ENCODE results near the gene CUX1. TPM values are rescaled to one million over a fixed set of nuclear protein-coding genes. Genes with fewer than 3 reads are reported as not detected.

CUX1 gene
- total RNA-seq, 2 experiments from 2014 or later, result 20.2 to 20.4 TPM

DNA sequence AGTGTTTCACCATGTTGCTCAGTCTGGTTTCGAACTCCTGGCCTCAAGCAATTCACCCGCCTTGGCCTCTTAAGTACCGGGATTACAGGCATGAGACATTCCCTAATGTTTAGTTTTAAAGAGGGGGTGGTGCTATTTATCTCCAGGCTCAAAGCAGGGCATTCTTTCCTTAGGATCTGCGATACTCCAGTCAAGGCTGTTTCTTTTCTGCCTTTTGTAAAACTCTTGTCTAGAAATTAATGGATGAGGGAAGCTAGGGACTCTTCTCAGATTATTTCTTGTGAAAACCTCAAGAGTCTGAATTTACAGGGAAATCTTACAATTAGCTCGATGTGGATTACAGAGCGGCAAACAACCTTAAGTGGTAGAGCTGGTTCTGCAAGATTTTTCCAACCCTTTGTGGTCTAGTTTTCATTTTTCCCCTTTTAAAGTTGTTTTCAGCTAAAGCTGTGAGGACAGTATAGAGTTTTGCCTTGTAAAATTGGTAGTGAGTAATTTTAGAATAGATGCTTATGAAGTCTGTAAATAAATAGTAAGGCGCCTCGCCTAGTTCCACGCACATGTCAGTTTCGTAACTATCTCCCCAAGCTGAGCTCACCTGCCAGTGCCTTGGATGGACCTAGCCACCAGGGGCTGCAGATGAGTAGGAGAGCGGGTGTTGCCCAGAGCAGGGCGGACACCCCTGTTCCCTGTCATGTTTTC lies 53.1 kb downstream of the CUX1 start:
- ChIA-PET CTCF (interaction anchor here (1.2 to 1.3 kb wide), 2 partner anchors 13 to 47 kb away, joined by 3 to 5 read pairs; no protein-coding TSS in a partner anchor), POLR2A (interaction anchor here (0.7 kb wide), 1 partner anchor 10 kb away, joined by 3 read pairs; no protein-coding TSS in a partner anchor)
- intact Hi-C loops (cut with micrococcal nuclease), result no loop called here
- DNase-seq, result no peak
- Mint-ChIP-seq H3K27ac (no peak overlapping the region), H3K27me3 (no peaks in the 10 kb centered on the region), H3K4me1 (ENCODE audit: low read depth) (peaks cover 34% of the 10 kb centered on the region), H3K9me3 (no peaks in the 10 kb centered on the region), H3K4me3 (no peak overlapping the region), H3K36me3 (ENCODE audit: low read depth) (no peaks in the 10 kb centered on the region)
- TF ChIP-seq, protein P1, sequence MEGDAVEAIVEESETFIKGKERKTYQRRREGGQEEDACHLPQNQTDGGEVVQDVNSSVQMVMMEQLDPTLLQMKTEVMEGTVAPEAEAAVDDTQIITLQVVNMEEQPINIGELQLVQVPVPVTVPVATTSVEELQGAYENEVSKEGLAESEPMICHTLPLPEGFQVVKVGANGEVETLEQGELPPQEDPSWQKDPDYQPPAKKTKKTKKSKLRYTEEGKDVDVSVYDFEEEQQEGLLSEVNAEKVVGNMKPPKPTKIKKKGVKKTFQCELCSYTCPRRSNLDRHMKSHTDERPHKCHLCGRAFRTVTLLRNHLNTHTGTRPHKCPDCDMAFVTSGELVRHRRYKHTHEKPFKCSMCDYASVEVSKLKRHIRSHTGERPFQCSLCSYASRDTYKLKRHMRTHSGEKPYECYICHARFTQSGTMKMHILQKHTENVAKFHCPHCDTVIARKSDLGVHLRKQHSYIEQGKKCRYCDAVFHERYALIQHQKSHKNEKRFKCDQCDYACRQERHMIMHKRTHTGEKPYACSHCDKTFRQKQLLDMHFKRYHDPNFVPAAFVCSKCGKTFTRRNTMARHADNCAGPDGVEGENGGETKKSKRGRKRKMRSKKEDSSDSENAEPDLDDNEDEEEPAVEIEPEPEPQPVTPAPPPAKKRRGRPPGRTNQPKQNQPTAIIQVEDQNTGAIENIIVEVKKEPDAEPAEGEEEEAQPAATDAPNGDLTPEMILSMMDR (IDR thresholded peaks at IDR 0.05), result no peak
- no peak for ATAC-seq

DNA sequence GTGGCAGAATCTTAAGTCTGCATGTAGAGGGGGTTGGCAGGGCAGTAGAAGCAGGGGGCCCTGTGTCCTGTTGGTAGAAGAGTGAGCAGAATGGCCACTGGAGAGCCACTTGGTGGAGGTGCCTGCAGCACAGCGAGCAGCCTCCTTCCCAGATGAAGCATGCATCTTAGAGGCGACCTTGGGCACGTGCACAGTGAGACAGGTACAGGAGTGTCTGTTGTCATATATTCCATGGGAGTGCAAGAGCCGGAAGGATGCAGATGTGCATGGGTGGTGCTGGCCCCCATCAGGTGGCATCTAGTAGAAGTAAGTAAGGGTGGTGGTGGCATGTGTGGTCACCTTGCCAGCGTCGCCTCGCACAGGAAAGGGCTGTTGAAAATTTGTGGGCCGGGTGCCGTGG lies 53.9 kb downstream of the CUX1 start:
- Mint-ChIP-seq H3K27ac (no peak overlapping the region), H3K4me1 (ENCODE audit: low read depth) (peaks cover 33% of the 10 kb centered on the region), H3K27me3 (no peaks in the 10 kb centered on the region), H3K4me3 (no peak overlapping the region), H3K36me3 (ENCODE audit: low read depth) (no peaks in the 10 kb centered on the region), H3K9me3 (no peaks in the 10 kb centered on the region)
- POLR2A ChIA-PET, result no interaction called here
- intact Hi-C loops (cut with micrococcal nuclease), result no loop called here
- no peak for ATAC-seq
- CTCF ChIA-PET, result no interaction called here
- DNase-seq, result no peak
- TF ChIP-seq, protein P1 (IDR thresholded peaks at IDR 0.05), result no peak

- ChIA-PET CTCF (no interaction called here), POLR2A (no interaction called here)
- Mint-ChIP-seq H3K27ac (no peak overlapping the region), H3K9me3 (no peaks in the 10 kb centered on the region), H3K4me3 (no peak overlapping the region), H3K4me1 (ENCODE audit: low read depth) (peaks cover 15% of the 10 kb centered on the region), H3K36me3 (ENCODE audit: low read depth) (no peaks in the 10 kb centered on the region), H3K27me3 (no peaks in the 10 kb centered on the region)
- TF ChIP-seq, protein P1 (IDR thresholded peaks at IDR 0.05), result no peak
- DNase-seq (no peak), ATAC-seq (no peak)
- intact Hi-C loops (cut with micrococcal nuclease), result no loop called here
Observed at GRCh38 chr7:101874028-101874427, 56.6 kb downstream of the CUX1 start.

- H3K36me3 Mint-ChIP-seq (ENCODE audit: low read depth), result no peaks in the 10 kb centered on the region
- ChIA-PET CTCF (no interaction called here), POLR2A (no interaction called here)
- DNase-seq (no peak), ATAC-seq (no peak)
- H3K27ac Mint-ChIP-seq, result no peak overlapping the region
- no peaks in the 10 kb centered on the region for H3K9me3 Mint-ChIP-seq
- intact Hi-C loops (cut with micrococcal nuclease), result no loop called here
- TF ChIP-seq, protein P1 (IDR thresholded peaks at IDR 0.05), result no peak
- H3K27me3 Mint-ChIP-seq, result no peaks in the 10 kb centered on the region
- peaks cover 9% of the 10 kb centered on the region for H3K4me1 Mint-ChIP-seq (ENCODE audit: low read depth)
- no peak overlapping the region for H3K4me3 Mint-ChIP-seq
Observed at GRCh38 chr7:101875283-101875846, 57.9 kb downstream of the CUX1 start.

DNA sequence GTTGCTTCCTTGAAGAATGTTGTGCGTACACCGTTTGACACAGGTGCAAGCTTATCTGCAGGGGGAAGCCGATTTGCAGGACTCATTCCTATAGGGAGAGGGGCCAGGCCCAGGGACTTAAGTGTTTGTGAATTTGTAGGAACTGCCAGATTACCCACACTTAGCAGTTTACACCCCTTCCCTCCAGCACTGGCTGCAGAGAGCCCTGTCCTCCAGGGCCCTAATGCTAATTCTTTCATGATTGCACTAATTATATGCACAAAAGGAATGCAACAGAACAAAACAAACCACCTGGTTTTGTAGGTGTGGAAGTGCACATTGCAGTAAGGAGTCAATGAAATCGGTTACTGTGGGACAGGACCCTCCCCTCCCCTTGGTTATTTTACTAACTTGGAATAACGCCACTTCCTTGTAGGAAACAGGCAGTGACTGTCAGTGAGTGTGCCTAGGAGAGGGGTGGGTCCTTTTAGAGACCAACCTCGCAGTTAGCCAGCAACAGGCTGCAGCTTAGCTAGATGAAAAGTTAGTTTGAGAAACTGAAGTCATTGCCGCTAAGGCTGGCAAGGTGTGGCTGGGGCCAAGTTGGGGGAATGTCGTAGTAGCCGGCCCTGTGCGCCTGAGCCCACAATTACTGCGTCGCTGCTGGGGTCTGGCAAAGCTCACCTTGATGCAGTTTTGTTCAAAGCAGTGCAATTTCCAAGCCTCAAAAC lies 60.6 kb downstream of the CUX1 start:
- POLR2A ChIA-PET, result no interaction called here
- no peak overlapping the region for H3K27ac Mint-ChIP-seq
- TF ChIP-seq, protein P1 (IDR thresholded peaks at IDR 0.05), result no peak

More for the DNA sequence above, 60.6 kb downstream of the CUX1 start:
- H3K4me1 Mint-ChIP-seq (ENCODE audit: low read depth), result peaks cover 15% of the 10 kb centered on the region
- no peaks in the 10 kb centered on the region for H3K9me3 Mint-ChIP-seq
- intact Hi-C loops (cut with micrococcal nuclease), result no loop called here
- CTCF ChIA-PET, result no interaction called here
- H3K36me3 Mint-ChIP-seq (ENCODE audit: low read depth), result no peaks in the 10 kb centered on the region
- no peak overlapping the region for H3K4me3 Mint-ChIP-seq
- ATAC-seq (no peak), DNase-seq (no peak)
- no peaks in the 10 kb centered on the region for H3K27me3 Mint-ChIP-seq

Measured in activated CD8-positive, alpha-beta T cell treated with anti-CD3 and anti-CD28 coated beads for 36 hours (primary cell).